Stomach smooth muscle (tissue), 2 donors: ENCODE measurements around the gene PSMB7.

Experiments used
- H3K27ac ChIP-seq: one replicate; pipeline ENCODE4 v1.7.0; 2013; ENCODE audit warnings: mild to moderate bottlenecking, low read length, inconsistent platforms
- H3K27me3 ChIP-seq, 2 donors: one replicate each; pipeline ENCODE4 v1.7.0; 2013; ENCODE audit warnings: low read length in 2 of 2; ENCODE audit not compliant: insufficient read depth in 2 of 2, control insufficient read depth in 1 of 2
- H3K36me3 ChIP-seq, 2 donors: one replicate each; pipeline ENCODE4 v1.7.0; 2013; ENCODE audit warnings: low read length in 2 of 2; ENCODE audit not compliant: control insufficient read depth in 2 of 2, insufficient read depth in 2 of 2
- H3K4me1 ChIP-seq: one replicate; pipeline ENCODE4 v1.7.0; 2013; ENCODE audit warnings: low read length; ENCODE audit not compliant: control insufficient read depth, insufficient read depth
- H3K4me3 ChIP-seq, 2 donors: one replicate each; pipeline ENCODE4 v1.7.0; 2013; ENCODE audit warnings: low read length in 2 of 2
- H3K9ac ChIP-seq, 2 donors: one replicate each; pipeline ENCODE4 v1.7.0; 2013; ENCODE audit warnings: low read length in 2 of 2, mild to moderate bottlenecking in 1 of 2
- H3K9me3 ChIP-seq, 2 donors: one replicate each; pipeline ENCODE4 v1.7.0; 2013; ENCODE audit warnings: low read length in 2 of 2; ENCODE audit not compliant: control insufficient read depth in 2 of 2
- donor health status: healthy.
- donor health status: Pancreatic carcinoma.

Gene PSMB7

DNA sequence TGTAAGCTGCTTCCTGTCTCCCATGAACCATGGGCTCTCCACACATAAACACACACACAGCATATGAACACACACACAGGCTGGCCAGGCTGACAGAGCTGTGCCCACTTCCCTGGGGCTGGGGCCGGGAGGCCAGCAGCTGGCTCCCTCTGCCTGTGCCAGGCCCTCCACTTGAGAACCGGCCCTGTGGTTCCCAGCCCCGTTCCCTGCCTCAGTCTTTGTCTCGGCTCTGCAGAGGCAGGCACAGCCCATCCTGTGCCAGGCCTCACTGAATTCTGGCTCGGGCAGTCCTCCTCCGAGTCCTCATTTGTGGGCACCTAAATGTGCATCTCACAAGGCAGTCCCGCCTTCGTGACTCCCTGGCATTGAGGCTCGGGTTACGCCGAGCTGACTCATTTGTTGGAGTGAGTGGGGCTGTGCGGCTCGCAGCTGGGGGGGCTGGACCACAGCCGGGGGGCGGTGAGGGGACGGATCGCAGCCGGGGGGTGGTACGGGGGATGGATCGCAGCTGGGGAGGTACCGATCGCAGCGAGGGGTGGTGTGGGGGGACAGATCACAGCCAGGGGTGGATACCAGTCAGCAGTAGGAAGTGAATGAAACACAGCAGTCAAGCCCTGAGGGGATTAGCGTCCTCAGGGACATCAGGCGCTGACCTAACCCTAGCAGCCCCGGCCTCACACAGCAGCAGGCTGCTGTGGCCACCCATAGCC is 72.3 kb downstream of the PSMB7 start:
- H3K36me3 ChIP-seq = peaks cover 5 to 10% of the 10 kb centered on the region in 2 donors
- H3K4me1 ChIP-seq = peaks cover 14% of the 10 kb centered on the region
- no peaks in the 10 kb centered on the region for H3K9me3 ChIP-seq
- H3K4me3 ChIP-seq = peak overlapping the region; percentile 11 to 54
- H3K27ac ChIP-seq = peak overlapping the region; percentile 11
- peak overlapping the region; percentile 36 to 55 for H3K9ac ChIP-seq
- H3K27me3 ChIP-seq = no peaks in the 10 kb centered on the region

DNA sequence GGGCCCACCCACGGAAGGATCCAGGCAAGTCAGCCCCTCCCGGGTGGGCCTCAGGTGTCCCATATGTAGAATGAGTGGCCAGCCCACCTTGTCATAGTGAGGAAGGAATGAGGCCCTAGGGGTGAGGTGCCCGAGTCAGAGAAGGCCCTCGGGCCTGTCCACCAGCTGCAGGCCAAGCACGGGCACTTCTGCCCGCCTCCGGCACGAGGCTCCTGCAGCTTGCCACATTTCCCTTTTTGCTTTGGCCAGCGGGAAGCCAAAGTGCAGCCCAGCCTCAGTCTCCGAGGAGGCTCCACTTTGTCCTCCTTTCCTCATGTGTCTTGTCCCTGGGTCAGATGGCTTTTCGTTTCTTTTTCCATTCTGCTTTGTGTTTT is 72.9 kb downstream of the PSMB7 start:
- peak overlapping the region in 1 of 2 donors; percentile 14 for H3K9ac ChIP-seq

DNA sequence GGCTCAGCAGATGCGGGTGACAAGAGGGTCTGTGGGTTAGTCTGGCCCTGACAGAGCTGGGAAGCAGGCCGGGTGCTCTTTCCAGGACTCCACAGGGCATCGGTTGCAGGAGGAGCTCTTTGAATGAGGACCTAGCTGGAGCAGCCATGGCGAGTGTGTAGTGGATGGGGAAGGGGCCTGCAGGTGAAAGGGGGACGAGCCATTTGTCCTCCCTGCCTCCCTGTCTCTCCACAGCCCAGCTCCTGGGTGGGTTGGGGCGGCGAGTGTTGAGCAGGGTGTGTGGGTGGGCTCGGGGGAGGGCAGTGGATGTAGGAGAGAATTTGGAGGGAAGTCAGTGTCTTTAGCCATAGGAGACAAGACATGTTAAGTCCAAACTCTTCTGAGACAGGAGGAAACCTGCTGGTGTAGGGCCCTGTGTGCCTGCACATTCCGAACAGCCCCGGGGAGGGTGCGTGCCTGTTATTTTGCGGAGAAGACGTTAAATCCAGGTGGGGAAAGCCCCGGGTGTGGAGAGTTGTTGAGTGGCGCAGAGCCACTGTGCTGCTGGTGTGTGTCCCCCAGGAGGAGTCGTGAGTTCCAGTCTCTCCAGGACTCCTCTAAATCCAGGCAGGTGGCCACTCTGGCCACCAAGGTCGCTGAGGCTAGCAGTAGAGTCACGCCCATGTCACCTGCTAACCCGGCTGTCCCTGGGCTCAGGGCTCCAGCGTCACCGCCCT is 73.6 kb downstream of the PSMB7 start:
- no peak overlapping the region for H3K9ac ChIP-seq
- H3K9me3 ChIP-seq = peaks cover 4 to 8% of the 10 kb centered on the region in 2 donors
- H3K36me3 ChIP-seq = peaks cover 11 to 12% of the 10 kb centered on the region in 2 donors
- H3K27ac ChIP-seq = no peak overlapping the region
- peaks cover 14% of the 10 kb centered on the region for H3K4me1 ChIP-seq
- no peak overlapping the region for H3K4me3 ChIP-seq
- no peaks in the 10 kb centered on the region for H3K27me3 ChIP-seq

More for the DNA sequence above, 72.9 kb downstream of the PSMB7 start:
- Histone ChIP-seq H3K27me3 (no peaks in the 10 kb centered on the region), H3K27ac (peak overlapping the region; percentile 11), H3K4me1 (peaks cover 14% of the 10 kb centered on the region), H3K4me3 (peak overlapping the region; percentile 11 to 35), H3K36me3 (peaks cover 8 to 11% of the 10 kb centered on the region in 2 donors), H3K9me3 (peaks cover 4% of the 10 kb centered on the region in 2 donors)

DNA sequence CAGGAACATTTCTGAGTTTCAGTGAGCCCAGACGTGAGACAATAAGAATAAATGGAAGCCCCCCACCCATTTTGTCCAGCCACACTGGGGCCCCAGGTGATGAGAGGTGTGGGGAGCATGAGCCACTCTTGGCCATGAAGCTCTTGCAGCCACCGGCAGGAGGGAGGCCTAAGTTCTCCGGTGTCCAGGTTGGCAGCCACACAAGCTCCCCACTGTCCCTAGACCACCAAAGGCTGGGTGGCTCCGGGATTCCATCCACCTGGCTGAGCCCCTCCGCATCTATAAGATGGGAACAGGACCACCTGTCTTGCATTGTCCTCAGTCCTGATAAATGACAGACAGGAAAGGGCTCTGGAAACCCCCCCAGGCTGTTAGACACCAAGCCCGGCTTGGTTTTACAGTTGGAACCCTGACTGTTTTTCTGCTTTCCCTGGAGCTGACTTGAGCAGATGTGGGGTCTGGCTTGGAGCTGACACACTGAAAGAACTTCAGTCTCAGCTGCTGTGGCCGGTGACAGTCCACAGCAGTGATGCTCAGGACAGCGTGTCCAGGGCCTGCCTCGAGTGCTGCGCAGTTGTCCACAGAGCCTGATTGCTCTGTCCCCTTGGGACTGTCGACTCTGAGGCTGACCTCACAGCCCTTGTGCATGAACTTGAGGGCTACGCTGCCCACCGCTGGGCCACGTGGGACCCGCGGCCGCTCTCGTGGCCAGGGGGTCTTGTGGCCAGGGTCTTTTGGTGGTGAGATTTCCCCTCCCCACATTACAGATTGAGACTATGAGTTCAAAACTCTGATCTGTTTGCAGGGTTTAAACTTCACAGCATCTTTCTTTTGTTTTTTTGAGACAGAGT is 74.8 kb downstream of the PSMB7 start:
- H3K27ac ChIP-seq = no peak overlapping the region
- H3K9ac ChIP-seq = no peak overlapping the region
- peaks cover 11 to 12% of the 10 kb centered on the region in 2 donors for H3K36me3 ChIP-seq
- H3K4me1 ChIP-seq = peaks cover 14% of the 10 kb centered on the region
- peaks cover 4 to 8% of the 10 kb centered on the region in 2 donors for H3K9me3 ChIP-seq
- no peaks in the 10 kb centered on the region for H3K27me3 ChIP-seq
- no peak overlapping the region for H3K4me3 ChIP-seq

DNA sequence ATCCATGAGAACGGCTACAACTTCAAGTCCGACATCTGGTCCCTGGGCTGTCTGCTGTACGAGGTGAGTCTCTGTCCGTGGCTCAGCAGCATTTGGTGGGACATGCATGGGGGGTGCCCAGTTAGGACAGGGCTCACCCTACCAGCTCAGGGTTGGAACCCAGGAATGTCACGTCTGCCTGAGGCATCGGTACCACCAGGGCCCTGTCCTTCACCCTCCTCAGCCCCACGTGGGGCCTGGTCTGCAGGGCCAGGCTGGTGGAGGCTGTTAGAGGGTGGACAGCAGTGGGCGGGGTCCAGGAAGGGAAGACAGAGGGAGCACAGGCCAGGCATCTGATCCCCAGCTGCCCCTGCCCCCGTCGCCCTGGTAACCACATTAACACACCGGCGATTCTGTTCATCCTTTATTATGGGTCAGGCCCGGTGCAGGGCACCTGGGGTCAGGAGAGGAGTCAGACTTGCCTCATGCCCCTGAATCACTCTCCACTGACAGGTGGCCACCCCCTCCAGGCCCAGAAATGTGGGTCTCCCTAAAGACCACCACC is 75.6 kb downstream of the PSMB7 start:
- Histone ChIP-seq H3K9ac (no peak overlapping the region), H3K9me3 (peaks cover 4 to 8% of the 10 kb centered on the region in 2 donors), H3K36me3 (peaks cover 12 to 13% of the 10 kb centered on the region in 2 donors), H3K27ac (no peak overlapping the region), H3K4me3 (no peak overlapping the region), H3K27me3 (no peaks in the 10 kb centered on the region), H3K4me1 (peaks cover 14% of the 10 kb centered on the region)

DNA sequence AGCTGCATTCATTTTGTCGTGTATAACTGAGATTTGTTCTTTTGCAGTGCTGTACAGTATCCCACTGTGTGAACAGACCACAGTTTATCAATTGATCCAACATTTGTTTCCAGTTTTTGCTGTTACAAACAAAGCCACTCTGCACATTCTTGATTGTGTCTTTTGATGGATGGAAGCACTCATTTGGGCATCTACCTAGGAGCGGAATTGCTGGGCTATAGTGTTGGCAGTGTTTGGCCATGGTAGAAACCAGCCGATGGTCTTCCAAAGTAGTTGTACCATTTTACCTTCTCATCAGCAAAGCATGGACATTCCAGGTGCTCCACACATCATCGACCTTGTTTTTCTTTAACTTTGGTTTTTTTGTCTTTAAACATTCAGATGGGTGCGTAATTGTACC is 77.7 kb downstream of the PSMB7 start:
- Histone ChIP-seq H3K27me3 (no peaks in the 10 kb centered on the region), H3K4me1 (peaks cover 3% of the 10 kb centered on the region), H3K27ac (no peak overlapping the region), H3K4me3 (no peak overlapping the region), H3K9me3 (peaks cover 4 to 8% of the 10 kb centered on the region in 2 donors), H3K9ac (no peak overlapping the region), H3K36me3 (peaks cover 12 to 16% of the 10 kb centered on the region in 2 donors)

DNA sequence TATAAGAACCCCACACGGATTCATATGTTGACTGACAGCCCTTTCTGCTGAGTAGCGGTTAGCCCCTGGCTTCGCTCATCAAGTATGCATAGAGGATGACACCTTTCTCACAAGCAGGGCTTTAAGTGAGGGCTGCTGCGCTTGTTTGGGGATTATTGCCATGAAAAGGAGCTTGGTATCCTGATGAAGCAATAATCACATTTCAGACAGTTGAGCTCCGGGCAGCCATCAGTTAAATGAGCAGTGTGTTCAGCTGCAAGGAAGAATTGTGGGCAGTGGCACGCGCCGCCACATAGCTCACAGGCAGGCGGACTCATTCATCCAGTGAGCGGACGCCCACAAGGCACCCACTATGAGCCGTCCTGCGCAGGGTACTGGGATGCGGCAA is 79.9 kb downstream of the PSMB7 start:
- H3K9ac ChIP-seq = no peak overlapping the region
- peaks cover 12 to 16% of the 10 kb centered on the region in 2 donors for H3K36me3 ChIP-seq

DNA sequence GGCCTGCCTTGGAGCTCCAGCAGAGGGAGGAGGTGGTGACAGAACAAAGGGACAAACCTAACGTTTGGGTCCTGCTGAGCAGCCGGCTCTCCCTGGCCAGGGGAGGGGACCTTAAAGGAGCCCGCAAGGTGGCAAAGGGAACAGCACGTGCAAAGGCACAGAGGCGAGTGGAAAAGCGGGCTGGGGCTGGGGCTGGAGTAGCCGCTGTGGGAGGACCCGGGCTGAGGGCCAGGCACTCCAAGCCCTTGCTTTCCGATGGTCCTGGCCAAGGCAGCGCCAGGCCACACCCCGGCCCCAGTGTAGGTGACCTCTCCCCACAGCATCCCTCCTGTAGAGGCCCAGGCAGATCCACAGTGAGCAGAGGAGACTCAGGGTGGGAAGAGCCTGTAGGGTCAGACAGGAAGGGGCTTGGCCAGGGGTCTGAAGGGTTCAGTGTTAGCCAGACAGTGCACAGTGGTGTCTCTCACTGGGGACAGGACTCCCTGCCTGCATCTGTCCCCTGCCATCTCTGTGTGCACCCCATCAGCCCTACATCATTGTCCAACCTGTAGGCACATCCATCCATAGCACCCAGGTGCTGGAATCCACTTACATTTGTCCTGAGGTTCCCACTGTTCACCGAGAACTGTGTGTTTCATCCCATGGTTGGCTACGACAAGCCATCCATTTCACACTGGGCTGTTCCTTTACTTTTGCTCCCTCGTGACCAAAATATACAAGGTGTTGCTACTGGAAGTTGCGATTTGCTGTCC is 80.5 kb downstream of the PSMB7 start:
- Histone ChIP-seq H3K27me3 (no peaks in the 10 kb centered on the region), H3K36me3 (peaks cover 12 to 14% of the 10 kb centered on the region in 2 donors), H3K27ac (no peak overlapping the region), H3K9me3 (peaks cover 4 to 8% of the 10 kb centered on the region in 2 donors), H3K4me3 (no peak overlapping the region), H3K4me1 (no peaks in the 10 kb centered on the region), H3K9ac (no peak overlapping the region)

More for the DNA sequence above, 79.9 kb downstream of the PSMB7 start:
- Histone ChIP-seq H3K9me3 (peaks cover 4 to 8% of the 10 kb centered on the region in 2 donors), H3K27ac (no peak overlapping the region), H3K4me1 (no peaks in the 10 kb centered on the region), H3K4me3 (no peak overlapping the region), H3K27me3 (no peaks in the 10 kb centered on the region)

DNA sequence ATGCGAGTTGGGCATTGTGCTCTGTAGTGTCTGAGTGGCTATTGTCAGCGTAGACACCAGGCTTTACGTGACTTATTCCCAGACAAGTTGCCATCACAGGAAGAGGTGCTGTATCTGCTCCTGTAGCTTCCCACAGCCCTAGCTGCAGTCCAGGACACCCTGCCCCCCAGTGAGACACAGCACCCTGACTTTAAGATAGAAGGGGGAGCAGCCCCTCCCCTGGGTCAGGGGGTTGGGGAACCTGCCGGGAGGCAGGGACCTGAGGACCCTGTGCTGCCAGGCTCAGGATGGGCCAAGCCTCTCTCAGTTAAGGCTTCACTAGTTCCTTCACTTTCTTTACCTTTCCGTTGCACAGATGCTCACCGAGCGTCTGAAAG is 82.1 kb downstream of the PSMB7 start:
- peaks cover 10 to 25% of the 10 kb centered on the region in 2 donors for H3K36me3 ChIP-seq
- H3K27ac ChIP-seq = no peak overlapping the region
- no peaks in the 10 kb centered on the region for H3K27me3 ChIP-seq
- no peaks in the 10 kb centered on the region for H3K4me1 ChIP-seq
- no peak overlapping the region for H3K4me3 ChIP-seq
- no peak overlapping the region for H3K9ac ChIP-seq
- H3K9me3 ChIP-seq = peaks cover 4 to 8% of the 10 kb centered on the region in 2 donors
